Tibial nerve (tissue), 4 donors: ENCODE measurements around the gene USP36.

Experiments used
- CTCF ChIP-seq, 5 experiments: fragments of 200-600 bp in 3 of 5; fragments of 450-650 bp in 2 of 5; sonication (generic) in 3 of 5; IDR thresholded peaks; one replicate each; pipeline ENCODE4 v1.5.1; 2016 to 2019; ENCODE audit warnings: antibody characterized with exemption in 5 of 5, mild to moderate bottlenecking in 3 of 5, moderate library complexity in 2 of 5
- EP300 ChIP-seq, 2 donors: sonication (generic); formaldehyde crosslinking; IDR thresholded peaks; one replicate each; pipeline ENCODE4 v1.6.1; 2017; ENCODE audit warnings: antibody characterized with exemption in 2 of 2, mild to moderate bottlenecking in 1 of 2
- POLR2A ChIP-seq, 2 donors: fragments of 450-650 bp; IDR thresholded peaks; one replicate each; pipeline ENCODE4 v1.6.1; 2017; ENCODE audit warnings: antibody characterized with exemption in 2 of 2, mild to moderate bottlenecking in 2 of 2, moderate library complexity in 2 of 2

- TF ChIP-seq CTCF (IDR thresholded peaks at IDR 0.05) (no peak), EP300 (IDR thresholded peaks at IDR 0.05) (no peak), POLR2A (IDR thresholded peaks at IDR 0.05) (no peak)
Measured at GRCh38 chr17:78796517-78796900, 44.1 kb downstream of the USP36 start.
